GM21390 (cell line): Measurements from ENCODE around the gene MTHFR.

ENCODE experiments used
- ATAC-seq: cut with Tn5 transposase; IDR thresholded peaks from one replicate; pipeline ENCODE4 v1.9.1; 2021; ENCODE audit not compliant: unreplicated experiment

Gene MTHFR

DNA sequence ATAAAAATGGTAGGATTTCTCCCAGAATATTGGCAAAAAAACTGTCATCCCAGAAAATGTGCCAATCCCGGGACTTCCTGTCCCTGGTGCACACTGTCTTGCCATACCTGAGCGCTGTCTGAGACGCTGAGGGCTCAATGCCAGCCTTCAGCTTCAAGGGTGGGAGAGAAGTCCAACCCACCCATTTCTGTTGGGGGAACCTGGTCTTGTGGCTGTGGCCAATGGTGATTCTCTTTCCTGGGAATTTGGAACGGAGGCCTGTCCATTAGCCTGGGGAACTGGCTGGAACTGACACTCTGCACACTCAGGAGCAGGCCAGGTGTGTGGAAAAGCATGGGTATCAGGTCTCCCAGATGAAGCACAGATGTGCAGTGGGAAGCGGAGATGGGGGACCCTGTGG is 6.7 kb downstream of the MTHFR start:
- ATAC-seq, result no peak

DNA sequence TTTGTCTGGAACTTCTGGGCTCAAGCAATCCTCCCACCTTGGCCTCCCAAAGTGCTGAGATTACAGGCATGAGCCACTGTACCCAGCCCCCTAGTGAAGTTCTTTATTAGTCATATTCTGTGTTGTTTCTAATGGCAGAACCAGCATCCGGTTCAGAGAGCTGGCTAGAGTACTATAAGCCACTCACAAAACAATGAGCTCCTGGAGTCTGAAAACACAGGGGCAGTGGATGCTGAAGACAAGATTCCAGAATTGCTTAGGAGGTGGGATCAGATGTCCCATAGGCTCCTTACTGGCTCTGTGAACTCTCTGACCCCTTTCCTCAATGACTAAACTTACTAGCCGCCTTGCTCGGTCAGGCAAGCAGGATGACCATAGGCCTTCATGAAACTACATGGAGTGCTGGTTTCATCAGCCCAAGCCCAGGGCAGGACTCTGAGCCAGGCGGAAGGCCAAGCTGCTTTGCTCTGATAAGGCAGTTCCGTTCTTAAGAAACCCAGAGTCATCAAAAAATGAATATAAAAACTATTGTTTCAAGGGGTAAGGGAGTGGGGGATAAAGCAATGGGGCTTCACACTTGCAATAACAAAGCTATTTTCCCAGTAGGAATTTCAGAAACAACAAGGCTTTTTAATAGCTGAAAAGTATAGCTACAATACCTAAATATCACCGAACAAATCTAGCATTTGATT is 8.1 kb downstream of the MTHFR start:
- no peak for ATAC-seq

DNA sequence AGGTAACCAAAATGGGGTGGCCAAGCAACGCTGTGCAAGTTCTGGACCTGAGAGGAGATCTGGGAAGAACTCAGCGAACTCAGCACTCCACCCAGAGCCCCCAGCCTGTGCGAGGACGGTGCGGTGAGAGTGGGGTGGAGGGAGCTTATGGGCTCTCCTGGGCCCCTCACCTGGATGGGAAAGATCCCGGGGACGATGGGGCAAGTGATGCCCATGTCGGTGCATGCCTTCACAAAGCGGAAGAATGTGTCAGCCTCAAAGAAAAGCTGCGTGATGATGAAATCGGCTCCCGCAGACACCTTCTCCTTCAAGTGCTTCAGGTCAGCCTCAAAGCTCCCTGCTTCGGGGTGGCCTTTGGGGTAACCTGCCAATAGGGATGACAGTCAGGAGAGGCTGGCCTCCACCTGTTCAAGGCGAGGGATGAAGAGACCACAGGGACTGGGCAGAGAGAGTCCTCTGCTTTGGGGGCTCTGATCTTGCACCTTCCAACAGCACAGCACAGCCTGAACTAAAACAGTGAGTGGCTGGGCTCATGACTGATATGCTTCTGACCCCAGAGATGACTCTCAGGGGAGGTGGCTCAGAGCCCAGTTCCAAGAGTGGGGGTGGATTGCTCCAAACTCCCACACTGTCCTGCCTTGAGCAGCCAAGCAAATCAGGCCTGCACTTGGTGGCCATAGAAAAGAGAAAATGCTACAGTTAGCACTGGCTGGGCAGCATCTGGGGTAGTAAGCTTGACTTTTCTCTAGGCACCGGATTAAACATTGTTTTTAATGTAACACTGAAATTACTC is 9.5 kb downstream of the MTHFR start:
- ATAC-seq, result no peak

DNA sequence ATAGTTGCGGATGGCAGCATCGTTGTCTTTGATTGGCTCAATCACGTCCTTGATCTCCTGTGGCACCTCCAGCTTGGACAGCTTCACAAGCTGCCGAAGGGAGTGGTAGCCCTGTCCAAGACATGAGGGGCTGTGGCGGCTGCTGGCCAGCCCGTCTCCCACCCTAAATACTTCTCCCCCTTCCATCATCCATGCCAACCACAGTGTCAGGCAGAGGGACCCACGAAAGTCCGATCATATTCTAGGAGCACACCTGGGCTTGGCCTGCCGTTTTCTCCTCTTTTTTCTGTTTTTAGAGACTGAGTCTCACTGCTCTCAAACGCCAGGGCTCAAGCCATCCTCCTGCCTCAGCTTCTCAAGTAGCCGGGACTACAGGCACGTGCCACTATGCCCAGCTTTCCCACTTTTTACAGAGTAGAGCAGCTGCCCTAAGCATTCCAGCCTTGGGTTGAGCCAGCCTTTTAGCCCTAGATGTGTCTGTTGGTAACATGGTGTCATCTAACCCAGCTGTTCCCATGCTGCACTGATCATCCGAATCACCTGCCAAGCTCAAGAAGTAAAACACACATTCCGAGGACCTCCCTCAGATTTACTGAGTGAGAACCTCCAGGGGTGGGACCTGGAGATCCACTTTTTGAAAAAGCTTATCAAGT is 10.4 kb downstream of the MTHFR start:
- no peak for ATAC-seq

DNA sequence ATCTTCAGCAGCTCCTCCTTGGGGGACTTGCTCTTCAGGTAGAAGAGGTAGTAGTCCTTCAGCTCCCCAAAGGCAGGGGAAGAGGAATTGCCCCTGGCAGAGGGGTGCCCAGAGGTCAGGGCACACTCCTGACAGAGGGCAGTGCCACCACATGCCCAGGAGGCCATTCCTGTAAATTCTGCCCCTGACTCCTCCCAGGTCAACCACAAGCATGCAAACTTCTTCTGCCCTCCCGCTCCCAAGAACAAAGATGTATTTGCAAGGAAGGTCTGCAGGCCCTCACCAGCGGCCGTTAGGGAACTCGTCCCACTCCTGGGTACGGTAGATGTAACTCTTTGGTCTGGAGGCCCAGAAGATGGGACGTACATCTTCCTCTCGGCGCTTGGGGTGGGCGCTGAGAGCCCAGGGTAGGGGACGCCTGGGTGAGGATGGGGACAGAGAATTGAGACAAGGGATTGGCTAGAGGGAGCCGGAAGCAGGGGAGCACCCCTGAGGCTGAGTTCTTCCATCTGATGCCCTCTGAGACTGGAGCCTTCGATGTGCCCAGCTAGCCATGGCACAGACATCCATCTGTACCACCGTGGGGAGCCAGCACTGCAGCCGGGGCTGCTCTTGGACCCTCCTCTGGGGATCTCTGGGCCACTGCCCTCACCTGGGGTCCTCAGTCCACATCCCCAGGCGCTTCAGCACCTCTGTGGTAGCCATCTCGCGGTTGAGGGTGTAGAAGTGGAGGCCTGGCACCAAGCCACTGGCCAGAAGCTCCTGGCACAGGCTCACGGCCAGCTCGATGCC is 11.1 kb downstream of the MTHFR start:
- no peak for ATAC-seq

DNA sequence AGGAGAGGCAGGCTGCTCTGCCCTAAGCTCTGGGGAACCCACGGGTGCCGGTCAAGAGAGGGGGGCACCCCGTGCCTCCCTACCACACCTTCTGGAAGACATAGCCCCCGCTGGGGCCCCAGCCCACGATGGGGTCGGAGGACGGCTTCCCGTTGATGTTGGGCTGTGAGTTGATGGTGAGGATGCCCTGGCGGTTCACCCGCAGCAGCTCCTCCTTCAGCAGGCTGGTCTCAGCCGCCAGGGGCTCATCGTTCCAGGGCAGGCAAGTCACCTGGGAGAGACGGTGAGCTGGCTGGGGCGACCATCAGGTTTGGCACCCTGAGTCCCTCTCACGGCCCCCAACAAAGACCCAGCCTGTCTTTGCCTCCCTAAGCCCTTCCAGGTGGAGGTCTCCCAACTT is 11.9 kb downstream of the MTHFR start:
- no peak for ATAC-seq

DNA sequence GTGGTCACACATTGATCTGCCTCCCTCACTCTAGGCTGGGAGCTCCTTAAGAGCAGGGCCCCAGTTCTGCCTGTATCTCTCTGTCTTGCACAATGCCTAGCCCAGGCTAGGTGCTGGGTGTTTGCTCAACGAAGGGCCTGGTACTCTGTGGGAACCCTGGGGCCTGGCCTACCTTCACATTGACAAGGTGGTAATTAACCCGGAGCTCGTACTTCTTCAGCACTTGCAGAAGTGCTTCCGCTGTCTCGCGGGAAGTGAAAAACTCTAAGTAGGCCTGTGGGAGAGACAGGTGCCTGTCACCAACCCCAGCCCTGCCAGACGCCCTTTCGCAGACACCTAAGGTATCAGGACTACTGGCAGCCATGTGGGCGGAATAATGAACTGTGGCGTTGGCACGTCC is 13.7 kb downstream of the MTHFR start:
- no peak for ATAC-seq

DNA sequence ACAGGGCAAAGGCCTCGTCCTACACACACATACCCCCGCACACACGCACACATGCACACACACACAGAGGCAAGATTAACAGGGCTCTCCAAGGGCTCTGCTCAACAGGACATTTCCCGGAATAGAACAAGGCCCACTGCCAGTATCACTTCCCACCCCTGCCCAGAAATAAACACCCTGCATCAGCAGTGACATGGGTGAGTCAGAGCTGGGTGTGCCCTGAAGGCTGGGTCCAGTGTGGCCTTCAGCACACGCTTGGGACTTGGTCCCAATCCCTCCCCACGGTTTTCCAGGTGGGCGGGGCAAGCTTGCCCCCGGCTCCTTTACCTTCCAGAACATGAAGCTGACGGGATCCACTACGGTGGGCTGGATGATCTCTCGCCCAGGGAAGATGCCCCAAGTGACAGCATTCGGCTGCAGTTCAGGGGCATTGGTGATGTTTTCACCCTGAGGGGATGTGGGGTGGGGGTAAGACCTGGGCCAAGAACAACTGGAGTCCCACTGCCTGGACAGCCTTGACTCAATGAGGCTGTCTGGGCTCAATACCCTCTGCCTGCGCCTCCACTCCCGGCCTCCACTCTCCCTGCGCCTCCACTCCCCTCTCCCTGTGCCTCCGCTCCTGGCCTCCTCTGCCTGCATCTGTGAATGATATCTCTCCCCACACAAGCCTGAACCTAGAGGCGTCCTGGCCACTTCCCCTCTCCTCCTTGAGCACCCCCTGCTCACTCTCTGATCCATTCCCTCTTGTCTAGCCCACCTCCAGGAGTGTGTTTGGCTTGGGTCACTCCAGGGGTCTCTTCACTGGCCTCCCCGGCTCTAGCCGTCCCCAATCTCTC is 14.7 kb downstream of the MTHFR start:
- no peak for ATAC-seq

DNA sequence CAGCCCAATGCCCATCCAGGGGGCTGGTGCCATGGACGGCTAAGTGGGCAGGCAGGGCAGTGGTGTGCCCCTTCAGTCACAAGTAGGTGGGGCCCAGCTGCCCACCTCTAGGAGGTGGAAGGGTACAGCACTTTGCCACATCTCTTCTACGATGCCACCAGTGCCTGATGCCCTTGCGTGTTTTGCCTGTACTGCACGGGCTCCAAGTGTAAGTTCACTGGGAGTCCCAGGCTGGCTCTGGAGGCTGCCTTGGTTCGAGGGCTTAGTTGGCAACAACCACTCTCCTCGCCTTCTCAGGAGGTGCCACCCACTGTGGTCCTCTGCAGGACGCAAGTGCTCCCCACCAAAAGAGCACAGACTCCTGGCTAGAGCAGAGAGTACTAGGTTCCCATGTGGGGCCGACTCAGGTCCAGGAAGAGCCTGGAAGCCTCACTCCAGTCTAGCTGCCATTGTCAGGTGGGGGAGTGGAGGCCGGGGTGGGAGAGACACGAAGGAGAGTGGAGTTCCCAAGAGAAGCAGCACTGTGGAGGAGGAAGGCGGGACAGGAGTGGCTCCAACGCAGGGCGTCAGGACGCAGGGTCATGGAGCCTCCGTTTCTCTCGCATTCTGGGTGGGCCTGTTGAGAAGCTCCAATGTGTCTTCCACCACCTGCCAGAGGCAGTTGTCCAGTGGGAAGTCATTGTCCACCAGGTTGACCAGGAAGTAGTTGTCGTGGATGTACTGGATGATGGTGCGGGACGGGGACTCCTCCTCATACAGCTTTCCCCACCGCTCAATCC is 15.5 kb downstream of the MTHFR start:
- no peak for ATAC-seq

DNA sequence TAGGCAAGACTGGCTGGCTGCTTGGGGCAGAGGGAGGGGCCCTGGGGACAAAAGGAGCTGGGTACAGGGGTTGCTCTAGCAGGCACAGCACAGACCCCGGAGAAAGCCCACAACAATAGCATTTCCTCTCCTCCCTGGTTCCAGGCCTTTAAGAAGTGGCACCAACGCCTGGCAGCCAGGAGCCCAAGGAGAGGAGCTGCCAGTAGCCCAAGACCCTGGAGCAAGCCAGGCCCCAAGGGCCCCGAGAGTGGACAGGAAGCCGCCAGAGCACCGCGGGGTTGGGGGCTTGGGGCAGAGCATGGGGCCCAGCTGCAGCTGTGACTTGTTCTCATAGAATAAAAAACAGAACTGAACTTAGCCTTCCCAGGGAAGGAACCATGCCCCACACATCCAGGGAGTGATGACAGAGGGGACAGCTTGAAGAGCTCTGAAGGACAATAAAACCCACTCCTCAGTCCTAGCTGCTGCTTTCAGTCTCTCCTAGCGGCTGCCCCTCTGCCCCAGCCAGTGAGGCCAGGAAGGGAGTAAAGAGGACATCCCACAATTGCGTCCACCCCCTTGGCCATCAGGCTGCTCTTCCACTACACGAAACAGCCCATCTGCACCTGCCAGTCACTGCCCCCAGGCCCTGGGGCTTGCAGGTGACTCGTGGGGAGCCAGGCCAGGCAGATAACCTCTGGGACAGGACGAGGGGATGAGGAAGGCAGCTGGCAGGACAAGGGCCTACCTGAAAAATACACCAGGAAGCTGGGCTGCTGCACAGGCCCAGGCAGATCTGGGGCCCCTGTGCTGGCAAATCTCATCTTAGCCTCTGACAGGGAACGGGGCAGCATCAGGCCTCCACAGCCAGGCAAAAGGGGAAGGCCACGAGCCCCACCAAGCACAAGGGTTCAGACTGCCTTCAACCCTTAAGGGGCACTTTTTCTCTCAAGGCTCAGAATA is 16.4 kb downstream of the MTHFR start:
- no peak for ATAC-seq

DNA sequence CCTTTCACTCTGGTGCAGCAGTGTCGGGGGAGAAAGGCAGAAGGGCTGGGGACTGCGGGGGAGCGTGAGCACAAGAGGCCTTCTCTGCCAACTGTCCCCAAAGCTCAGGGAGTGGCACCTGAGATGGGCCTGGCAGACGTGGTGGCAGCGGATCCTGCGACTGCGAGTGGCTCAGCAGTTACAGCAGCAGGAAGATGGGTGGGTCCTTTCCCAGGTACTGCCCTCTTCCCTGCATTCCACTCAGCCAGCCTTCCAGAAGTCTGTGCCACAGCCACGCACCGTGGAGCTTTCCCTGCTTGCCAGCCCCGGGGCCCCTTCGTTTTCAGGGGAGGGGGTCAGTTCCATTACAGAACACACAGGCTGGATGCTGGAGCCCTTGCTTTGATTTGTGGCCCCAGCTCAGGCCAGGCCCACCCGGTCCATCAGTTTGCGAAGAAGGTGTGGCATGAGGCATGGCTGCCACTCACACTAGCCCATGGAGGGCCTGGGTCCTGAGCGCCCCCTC is 17.2 kb downstream of the MTHFR start:
- no peak for ATAC-seq

DNA sequence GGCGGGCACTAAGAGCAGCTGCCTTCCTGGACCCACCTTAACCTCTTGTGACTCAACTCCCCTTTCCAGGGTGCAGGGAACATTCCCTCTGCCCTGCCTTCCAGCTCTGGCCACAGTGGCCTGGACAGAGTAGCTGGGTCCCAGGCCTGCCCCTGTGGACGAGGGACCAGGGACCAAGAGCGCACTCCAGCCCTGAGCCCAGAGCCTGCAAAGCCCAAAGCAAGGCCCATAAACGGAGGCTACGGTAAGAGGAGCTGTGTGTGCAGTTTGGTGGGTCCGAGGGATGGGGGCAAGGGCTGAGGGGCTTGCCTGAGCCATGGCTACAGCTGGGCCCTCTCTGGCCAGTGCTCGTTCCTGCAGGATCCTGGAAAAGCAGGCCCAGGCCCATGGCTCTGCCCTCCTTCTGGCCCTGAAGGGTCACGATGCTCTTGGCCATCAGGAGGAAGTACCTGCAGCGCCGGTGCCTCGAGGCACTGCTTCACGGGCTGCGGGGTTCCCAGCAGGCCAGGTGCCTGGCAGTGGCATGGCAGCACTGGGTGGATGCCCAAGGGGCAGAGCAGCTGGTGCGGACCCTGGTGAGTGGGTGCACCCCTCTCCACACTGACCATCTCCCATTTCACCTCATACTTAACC is 17.8 kb downstream of the MTHFR start:
- ATAC-seq, result no peak

DNA sequence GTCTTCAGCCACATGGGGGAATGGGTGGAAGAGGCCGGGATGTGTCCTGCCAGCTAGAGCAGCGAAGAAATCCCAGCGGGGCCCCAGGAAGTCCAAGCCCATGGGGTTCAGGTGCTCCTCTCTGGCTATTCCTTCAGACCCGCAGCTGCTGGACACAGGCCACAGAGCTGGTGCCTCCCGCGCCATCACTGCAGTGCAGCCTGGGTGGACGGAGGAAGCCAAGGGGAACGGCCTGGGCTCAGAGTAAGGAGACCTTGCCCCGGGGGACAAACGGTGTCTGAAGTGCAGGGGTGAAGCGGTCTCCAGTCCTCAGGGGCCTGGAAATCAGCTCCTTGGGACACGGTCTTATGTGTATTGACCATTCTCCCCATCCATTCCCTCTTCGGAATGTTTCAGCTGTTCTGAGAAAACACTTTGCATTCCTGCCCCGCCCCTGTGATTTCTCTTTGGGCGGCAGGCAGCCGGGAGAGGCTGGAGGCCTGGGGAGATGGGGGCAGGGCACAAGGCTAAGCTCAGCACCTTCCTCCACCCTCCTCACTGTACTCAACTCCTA is 18.4 kb downstream of the MTHFR start:
- no peak for ATAC-seq

DNA sequence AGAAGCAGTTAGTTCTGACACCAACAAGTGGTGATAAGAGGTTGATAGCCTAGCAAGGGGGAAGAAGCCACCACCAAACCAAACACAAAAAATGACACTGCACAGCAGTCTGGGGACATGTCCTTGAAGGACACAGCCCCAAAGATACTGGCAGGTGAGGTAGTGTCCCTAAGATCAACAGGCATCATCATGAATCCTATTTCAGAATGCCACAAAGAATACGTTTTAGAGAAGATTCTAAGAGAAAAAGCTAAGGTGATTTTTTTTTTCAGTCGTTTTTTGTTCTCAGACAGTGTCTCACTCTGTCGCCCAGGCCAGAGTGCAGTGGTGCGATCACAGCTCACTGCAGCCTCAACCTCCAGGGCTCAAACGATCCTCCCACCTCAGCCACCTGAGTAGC is 19.6 kb downstream of the MTHFR start:
- no peak for ATAC-seq

DNA sequence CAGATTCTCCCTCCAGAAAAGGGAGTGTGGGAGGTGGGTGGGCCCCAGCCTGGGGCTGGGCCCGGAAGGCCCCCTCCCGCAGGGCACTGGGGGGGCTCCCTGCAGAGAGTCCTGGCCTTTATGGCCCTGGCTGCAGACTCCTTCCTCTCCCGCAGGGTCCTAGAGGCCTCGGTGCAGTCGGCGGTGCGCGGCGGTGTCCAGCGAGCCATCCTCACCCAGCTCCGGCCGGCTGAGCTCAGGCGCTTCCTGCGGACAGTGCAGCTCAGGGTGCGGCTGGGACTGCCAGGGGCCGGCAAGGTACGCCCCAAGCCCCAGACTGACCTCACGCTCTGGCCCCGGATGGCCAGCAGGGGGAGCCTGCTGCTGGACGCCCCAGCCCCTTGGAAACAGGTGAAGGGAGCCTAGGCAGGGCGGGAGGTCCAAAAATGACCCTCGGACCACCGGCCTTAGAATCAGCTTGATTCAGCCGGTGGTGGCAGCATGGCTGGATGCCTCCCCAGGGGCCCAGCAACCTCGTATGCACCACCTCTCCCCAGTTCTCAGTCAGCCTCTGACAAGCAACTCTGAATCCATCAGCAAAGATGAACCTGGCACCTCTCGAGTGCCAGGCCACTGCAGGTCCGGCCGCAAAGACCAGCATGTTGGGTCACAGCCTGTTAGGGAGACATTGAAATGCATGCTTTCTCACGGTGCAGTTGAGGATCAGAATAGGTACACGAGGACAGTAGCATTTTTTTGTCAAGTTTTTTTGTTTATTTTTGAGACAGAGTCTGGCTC is 20.6 kb downstream of the MTHFR start:
- ATAC-seq, result no peak

DNA sequence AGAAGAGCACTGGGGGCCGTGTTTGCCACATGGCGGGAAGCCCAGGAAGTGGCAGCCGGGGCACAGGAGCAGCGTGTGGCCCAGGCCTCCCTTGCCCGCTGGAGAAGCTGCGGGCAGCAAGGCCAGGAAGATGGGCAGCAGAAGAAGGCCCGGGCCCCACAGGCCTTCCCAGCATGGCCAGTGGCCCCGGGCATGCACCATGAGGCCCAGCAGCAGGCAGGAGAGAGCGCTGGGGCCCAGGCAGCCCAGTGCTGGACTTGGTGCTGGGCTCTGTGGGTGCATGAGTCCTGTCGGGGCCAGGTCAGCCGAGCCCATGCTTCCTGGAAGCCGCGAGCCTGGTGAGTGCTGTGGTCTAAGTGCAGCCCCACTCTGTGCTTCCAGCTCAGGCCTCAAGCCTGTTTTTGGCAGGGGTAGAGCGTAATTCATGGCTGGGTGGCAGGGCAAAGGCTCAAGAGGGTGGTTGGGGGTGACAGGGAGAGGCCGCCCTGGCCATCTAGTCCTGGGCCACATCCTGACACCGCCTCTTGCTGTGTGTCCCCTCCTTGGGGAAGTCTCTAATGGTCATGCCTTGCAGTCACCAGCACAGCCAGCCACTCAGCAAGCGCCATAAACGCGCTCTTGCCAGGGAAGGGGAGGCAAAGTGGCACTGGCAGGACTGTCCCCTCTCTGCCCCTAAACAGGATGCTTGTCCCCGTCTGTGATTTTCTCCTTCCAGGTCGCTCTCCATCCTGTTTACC is 21.3 kb downstream of the MTHFR start:
- no peak for ATAC-seq
